Natural killer cell (primary cell): Measurements from ENCODE around the gene BTNL3. TPM values are rescaled to one million over a fixed set of nuclear protein-coding genes. Genes with fewer than 3 reads are reported as not detected.

Experiments used
- ATAC-seq, 3 donors: fragments of 150-1000 bp in 2 of 3; fragments of 200-7000 bp in 1 of 3; cut with Tn5 transposase; 1 replicate in 1 of 3; 2 replicates in 2 of 3; pipeline ENCODE4 v1.10.0; 2021; ENCODE audit warnings: mild to moderate bottlenecking in 2 of 3, moderate library complexity in 2 of 3
- DNase-seq, 2 donors: peaks; one replicate each; pipeline versions ENCODE4 v3.0.0 to v3.0.0-alpha.2; 2013 to 2021; ENCODE audit warnings: mixed read lengths in 1 of 2
- H3K27ac ChIP-seq: one replicate; pipeline ENCODE4 v1.5.1; 2013; ENCODE audit warnings: mild to moderate bottlenecking, low read length
- H3K27me3 ChIP-seq: one replicate; pipeline ENCODE4 v1.6.1; 2013; ENCODE audit warnings: low read length; ENCODE audit not compliant: control insufficient read depth, insufficient read depth
- H3K36me3 ChIP-seq: one replicate; pipeline ENCODE4 v1.6.1; 2013; ENCODE audit warnings: low read length; ENCODE audit not compliant: control insufficient read depth, insufficient read depth
- H3K4me1 ChIP-seq: one replicate; pipeline ENCODE4 v1.6.1; 2013; ENCODE audit warnings: low read length; ENCODE audit not compliant: control insufficient read depth, insufficient read depth
- H3K4me3 ChIP-seq: one replicate; pipeline ENCODE4 v1.5.1; 2013; ENCODE audit warnings: low read length
- H3K9me3 ChIP-seq: one replicate; pipeline ENCODE4 v1.6.1; 2013; ENCODE audit warnings: low read length; ENCODE audit not compliant: control insufficient read depth, insufficient read depth
- H3K27ac Mint-ChIP-seq, 2 donors: one replicate each; pipeline ENCODE4 v1.8.0; 2022; ENCODE audit warnings: mild to moderate bottlenecking in 2 of 2, mixed read lengths in 2 of 2, moderate library complexity in 1 of 2
- H3K27me3 Mint-ChIP-seq, 2 donors: one replicate each; pipeline ENCODE4 v1.8.0; 2022; ENCODE audit warnings: low read depth in 2 of 2, mixed read lengths in 2 of 2
- H3K36me3 Mint-ChIP-seq: one replicate; pipeline ENCODE4 v1.8.0; 2022; ENCODE audit warnings: mixed read lengths
- H3K4me1 Mint-ChIP-seq, 2 donors: one replicate each; pipeline ENCODE4 v1.8.0; 2022; ENCODE audit warnings: mixed read lengths in 2 of 2
- H3K4me3 Mint-ChIP-seq: one replicate; pipeline ENCODE4 v1.8.0; 2022; ENCODE audit warnings: mild to moderate bottlenecking, moderate library complexity, mixed read lengths
- H3K9me3 Mint-ChIP-seq, 2 donors: one replicate each; pipeline ENCODE4 v1.8.0; 2022; ENCODE audit warnings: mixed read lengths in 2 of 2
- CTCF ChIP-seq: fragments of 200-600 bp; IDR thresholded peaks from one replicate; pipeline ENCODE4 v1.8.0; 2022; ENCODE audit warnings: antibody characterized with exemption
- WGBS: methylation state at CpG from one replicate; pipeline ENCODE4 v1.1.7; 2013; ENCODE audit warnings: missing lambda C conversion rate; ENCODE audit not compliant: insufficient coverage; 5-methylcytosine and 5-hydroxymethylcytosine counted together
- intact Hi-C: fragments of 100-400 bp; cut with micrococcal nuclease; formaldehyde crosslinking; loops from one replicate; pipeline ENCODE4 v1.14.2; 2022
- total RNA-seq, 4 donors: library from RNA; stranded (reverse); fragments of 120-200 nt in 1 of 4; gene quantifications; one replicate each; pipeline versions ENCODE4 v1.2.3 to v1.2.4, GENCODE V29; 2013 to 2022

BTNL3 gene
- total RNA-seq, 3 donors from 2014 or later (not counting 1 experiment from before 2014, with no cell fraction given), result not detected

GRCh38 chr5:181036816-181037364 is 48.2 kb downstream of the BTNL3 start:
- 87% methylated on average over 13 of the region's 13 CpGs for WGBS
- Mint-ChIP-seq H3K36me3 (no peaks in the 10 kb centered on the region), H3K9me3 (peaks cover 1% of the 10 kb centered on the region in 2 donors), H3K4me1 (no peaks in the 10 kb centered on the region), H3K27ac (no peak overlapping the region), H3K27me3 (peaks cover 22 to 33% of the 10 kb centered on the region in 2 donors), H3K4me3 (no peak overlapping the region)
- no peak overlapping the region for H3K27ac ChIP-seq
- no peak for TF ChIP-seq CTCF
- intact Hi-C loops, result no loop called here
- H3K27me3 ChIP-seq, result peaks cover under 1% of the 10 kb centered on the region
- no peaks in the 10 kb centered on the region for H3K9me3 ChIP-seq
- no peaks in the 10 kb centered on the region for H3K36me3 ChIP-seq
- no peak overlapping the region for H3K4me3 ChIP-seq
- no peak for ATAC-seq
- DNase-seq, result no peak
- H3K4me1 ChIP-seq, result no peaks in the 10 kb centered on the region

- WGBS, result 87% methylated on average over 4 of the region's 4 CpGs
Measured at GRCh38 chr5:181037365-181037861, 48.8 kb downstream of the BTNL3 start.

GRCh38 chr5:181039471-181039870 is 50.8 kb downstream of the BTNL3 start:
- H3K27ac Mint-ChIP-seq, result no peak overlapping the region

More at GRCh38 chr5:181037365-181037861, 48.8 kb downstream of the BTNL3 start:
- ATAC-seq (no peak), DNase-seq (no peak)
- intact Hi-C loops, result no loop called here
- Histone ChIP-seq H3K27ac (no peak overlapping the region), H3K27me3 (peaks cover 2% of the 10 kb centered on the region), H3K4me1 (no peaks in the 10 kb centered on the region), H3K4me3 (no peak overlapping the region), H3K9me3 (no peaks in the 10 kb centered on the region), H3K36me3 (no peaks in the 10 kb centered on the region)
- no peaks in the 10 kb centered on the region for H3K9me3 Mint-ChIP-seq
- H3K4me1 Mint-ChIP-seq, result no peaks in the 10 kb centered on the region
- no peak overlapping the region for H3K4me3 Mint-ChIP-seq
- H3K27me3 Mint-ChIP-seq, result peaks cover 24 to 33% of the 10 kb centered on the region in 2 donors
- no peaks in the 10 kb centered on the region for H3K36me3 Mint-ChIP-seq
- H3K27ac Mint-ChIP-seq, result no peak overlapping the region
- TF ChIP-seq CTCF, result no peak

More at GRCh38 chr5:181039471-181039870, 50.8 kb downstream of the BTNL3 start:
- Mint-ChIP-seq H3K4me1 (no peaks in the 10 kb centered on the region), H3K9me3 (no peaks in the 10 kb centered on the region), H3K4me3 (no peak overlapping the region), H3K27me3 (peaks cover 31 to 33% of the 10 kb centered on the region in 2 donors), H3K36me3 (no peaks in the 10 kb centered on the region)
- H3K27me3 ChIP-seq, result peaks cover 5% of the 10 kb centered on the region
- intact Hi-C loops, result no loop called here
- WGBS, result 75% methylated on average over 8 of the region's 8 CpGs
- DNase-seq (no peak), ATAC-seq (no peak)
- no peak overlapping the region for H3K27ac ChIP-seq
- H3K4me1 ChIP-seq, result no peaks in the 10 kb centered on the region
- H3K9me3 ChIP-seq, result no peaks in the 10 kb centered on the region
- TF ChIP-seq CTCF, result no peak
- no peak overlapping the region for H3K4me3 ChIP-seq
- H3K36me3 ChIP-seq, result no peaks in the 10 kb centered on the region
